Lung (tissue), 12 donors: Measurements from ENCODE around the gene SEMA4D. TPM values are rescaled to one million over a fixed set of nuclear protein-coding genes. Genes with fewer than 3 reads are reported as not detected.

Source experiments
- ATAC-seq: fragments of 200-7000 bp; cut with Tn5 transposase; one replicate; pipeline ENCODE4 v1.9.1; 2020; ENCODE audit warnings: moderate number of reproducible peaks; ENCODE audit not compliant: insufficient read depth, low FRiP score
- DNase-seq, 3 donors: peaks; one replicate each; pipeline ENCODE4 v3.0.0-alpha.2; 2013 to 2017
- H3K27ac ChIP-seq, 2 donors: one replicate each; pipeline ENCODE4 v1.5.1; 2013; ENCODE audit warnings: mild to moderate bottlenecking in 2 of 2, moderate library complexity in 2 of 2, control low read depth in 1 of 2, inconsistent platforms in 1 of 2, low read depth in 1 of 2, low read length in 1 of 2
- H3K27me3 ChIP-seq, 3 donors: one replicate each; pipeline ENCODE4 v1.5.1; 2013; ENCODE audit warnings: low read length in 2 of 3; ENCODE audit not compliant: control insufficient read depth in 3 of 3, insufficient read depth in 3 of 3
- H3K36me3 ChIP-seq, 4 donors: one replicate each; pipeline ENCODE4 v1.5.1; 2013; ENCODE audit warnings: low read length in 4 of 4, mild to moderate bottlenecking in 1 of 4, moderate library complexity in 1 of 4; ENCODE audit not compliant: control insufficient read depth in 4 of 4, insufficient read depth in 4 of 4
- H3K4me1 ChIP-seq, 5 donors: one replicate each; pipeline ENCODE4 v1.5.1; 2013; ENCODE audit warnings: low read length in 5 of 5, mild to moderate bottlenecking in 2 of 5, moderate library complexity in 1 of 5; ENCODE audit not compliant: control insufficient read depth in 5 of 5, insufficient read depth in 5 of 5
- H3K4me3 ChIP-seq: one replicate; pipeline ENCODE4 v1.5.1; 2013; ENCODE audit warnings: mild to moderate bottlenecking, control low read depth, moderate library complexity
- H3K9ac ChIP-seq, 2 donors: one replicate each; pipeline ENCODE4 v1.5.1; 2013; ENCODE audit warnings: low read length in 2 of 2, control low read depth in 1 of 2; ENCODE audit not compliant: insufficient read depth in 1 of 2
- H3K9me3 ChIP-seq, 4 donors: one replicate each; pipeline ENCODE4 v1.5.1; 2013; ENCODE audit warnings: low read length in 3 of 4, mild to moderate bottlenecking in 1 of 4, moderate library complexity in 1 of 4; ENCODE audit not compliant: control insufficient read depth in 4 of 4, insufficient read depth in 3 of 4
- CTCF ChIP-seq: IDR thresholded peaks from 2 replicates; pipeline ENCODE4 v1.5.1; 2012; ENCODE audit warnings: mild to moderate bottlenecking; ENCODE audit errors: control extremely low read depth, extremely low read depth
- WGBS, 2 donors: extraction: QIAGEN DNeasy Blood & Tissue Kit; methylation state at CpG; one replicate each; pipeline ENCODE4 v1.1.7; 2013; 5-methylcytosine and 5-hydroxymethylcytosine counted together
- polyA plus RNA-seq, 2 donors: library from polyadenylated mRNA; stranded (reverse); fragments of 200-250 nt; gene quantifications; one replicate each; pipeline ENCODE4 v1.2.1, GENCODE V29; 2013
- total RNA-seq, 2 donors: library from RNA; depleted of rRNA in 1 of 2; stranded (reverse); fragments of >200 nt in 1 of 2; gene quantifications; one replicate each; pipeline ENCODE4 v1.2.1, GENCODE V29; 2014 to 2021
- donor health status: control.
- donor health status: control.
- donor health status: Bipolar disorder and iron deficiency.
- donor health status: healthy.
- donor health status: DM: yes; HTN: yes; CAD: no.

SEMA4D gene
- total and polyA plus RNA-seq, 4 donors = 6.7 to 61.5 (median 29.0) TPM

DNA sequence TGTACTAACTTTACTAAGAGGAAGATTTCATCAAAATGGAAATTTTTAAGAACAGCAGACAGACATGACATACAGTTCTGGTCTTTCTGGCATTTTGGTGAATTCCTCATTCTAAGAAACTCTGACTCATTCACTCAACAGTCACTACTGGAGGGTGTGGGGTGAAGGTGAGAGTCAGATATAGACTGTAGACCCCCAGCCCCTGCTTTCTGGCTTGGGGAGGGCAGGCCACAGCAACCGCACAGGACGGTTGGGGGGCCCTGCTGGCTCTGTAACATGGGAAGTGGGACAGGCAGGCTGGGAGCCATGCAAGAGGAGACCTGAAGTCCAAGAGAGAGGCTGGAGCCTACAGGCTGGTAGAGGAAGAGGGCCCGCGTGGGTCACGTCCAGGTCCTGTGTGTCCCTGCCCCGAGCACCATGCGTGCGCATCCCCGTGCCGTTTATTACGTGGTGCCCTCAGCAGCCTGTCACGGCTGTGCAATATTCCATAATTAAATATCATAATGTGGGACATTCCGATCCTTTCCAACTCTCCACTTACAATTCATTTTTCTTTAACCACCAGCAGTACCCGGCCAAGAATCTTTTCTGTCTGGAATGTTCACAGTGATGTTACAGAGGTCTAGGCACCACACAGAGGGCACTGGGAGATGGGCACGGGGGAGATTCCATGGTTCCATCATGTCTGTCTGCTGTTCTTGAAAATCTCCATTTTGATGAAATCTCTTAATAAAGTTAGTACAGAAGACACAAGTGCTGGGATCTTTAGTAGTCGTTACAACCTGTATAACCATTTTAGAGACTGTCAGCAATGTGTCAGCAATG is 75.5 kb downstream of the SEMA4D start:
- peak; percentile 64 for ATAC-seq
- no peak overlapping the region for H3K4me3 ChIP-seq
- no peak for DNase-seq
- no peaks in the 10 kb centered on the region for H3K4me1 ChIP-seq
- peak overlapping the region in 1 of 2 donors; percentile 8 for H3K27ac ChIP-seq
- H3K27me3 ChIP-seq = no peaks in the 10 kb centered on the region
- no peak for TF ChIP-seq CTCF
- H3K36me3 ChIP-seq = no peaks in the 10 kb centered on the region
- no peak overlapping the region for H3K9ac ChIP-seq
- 53 to 68% methylated on average over 16 of the region's 16 CpGs for WGBS, 2 donors
- H3K9me3 ChIP-seq = no peaks in the 10 kb centered on the region

DNA sequence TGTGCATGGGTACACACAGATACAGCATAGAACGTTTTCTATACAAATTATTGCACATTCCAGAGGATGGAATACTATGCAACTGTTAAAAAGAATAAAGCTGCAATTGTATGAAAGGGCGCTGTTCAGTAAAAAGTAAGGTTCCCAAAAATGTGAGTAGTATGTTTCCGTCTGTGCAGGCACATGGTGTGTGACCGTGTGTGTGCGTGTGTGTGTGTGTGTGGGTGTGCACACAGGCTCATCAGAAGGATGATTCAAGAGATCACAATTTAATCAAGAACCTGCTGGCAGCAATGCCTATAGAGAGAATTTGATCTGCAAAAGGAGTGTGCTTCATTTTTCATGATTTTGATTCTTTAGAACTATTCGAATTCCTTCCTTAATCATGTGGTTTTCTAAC is 76.3 kb downstream of the SEMA4D start:
- Histone ChIP-seq H3K36me3 (no peaks in the 10 kb centered on the region), H3K9ac (no peak overlapping the region), H3K9me3 (no peaks in the 10 kb centered on the region), H3K4me3 (no peak overlapping the region), H3K27me3 (no peaks in the 10 kb centered on the region), H3K4me1 (no peaks in the 10 kb centered on the region), H3K27ac (no peak overlapping the region)
- 81 to 83% methylated on average over 6 of the region's 6 CpGs for WGBS, 2 donors
- ATAC-seq (no peak), DNase-seq (no peak)
- TF ChIP-seq CTCF = no peak

DNA sequence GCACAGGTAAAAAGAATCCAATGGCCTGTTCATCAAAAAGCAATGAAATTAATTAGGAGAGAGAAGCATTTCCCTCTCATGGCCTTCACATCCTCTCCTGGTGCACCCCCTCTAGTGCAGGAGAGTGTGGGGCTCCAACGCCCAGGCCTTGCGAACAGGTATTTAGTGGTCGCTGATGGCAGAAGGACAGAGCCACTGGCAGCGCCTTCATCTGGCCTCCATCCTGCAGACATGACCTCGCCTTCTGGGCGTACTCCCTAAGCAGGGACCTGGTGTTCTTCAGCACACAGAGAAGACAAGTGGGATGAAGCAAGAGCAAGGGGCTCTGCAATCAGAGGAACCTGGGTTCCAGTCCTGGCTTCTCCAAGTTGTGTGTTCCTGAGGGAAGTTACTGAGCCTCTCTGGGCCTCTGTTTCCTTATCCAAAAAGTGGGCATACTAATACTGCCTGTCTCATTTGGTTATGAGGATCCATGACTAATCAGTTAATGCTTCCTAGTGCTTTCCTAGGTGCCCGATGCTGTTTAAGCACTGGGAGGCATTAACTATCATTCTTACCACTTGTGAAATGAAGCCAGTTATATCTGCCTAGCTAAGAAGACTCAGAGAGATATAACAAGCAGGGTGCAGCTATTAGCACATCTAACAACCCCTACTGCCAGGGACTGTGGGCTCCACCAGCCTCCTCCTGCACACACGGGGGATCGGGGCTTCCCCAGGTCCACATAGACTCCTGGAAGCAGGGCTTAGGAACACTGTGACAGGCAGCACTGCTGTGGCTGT is 77.3 kb downstream of the SEMA4D start:
- no peak overlapping the region for H3K4me3 ChIP-seq
- H3K9me3 ChIP-seq = peaks cover 0 to 2% (median 0%) of the 10 kb centered on the region in 4 donors
- H3K27ac ChIP-seq = no peak overlapping the region
- H3K36me3 ChIP-seq = no peaks in the 10 kb centered on the region
- no peak for TF ChIP-seq CTCF
- no peaks in the 10 kb centered on the region for H3K27me3 ChIP-seq
- no peaks in the 10 kb centered on the region for H3K4me1 ChIP-seq
- ATAC-seq (no peak), DNase-seq (no peak)
- no peak overlapping the region for H3K9ac ChIP-seq
- 82 to 87% methylated on average over 9 of the region's 9 CpGs for WGBS, 2 donors
